CD14-positive monocyte (primary cell): ENCODE data around the gene HS3ST6. TPM values are rescaled to one million over a fixed set of nuclear protein-coding genes. Genes with fewer than 3 reads are reported as not detected.

Experiments used
- DNase-seq, 3 donors: peaks; one replicate each; pipeline ENCODE4 v3.0.0-alpha.2; 2011 to 2022
- H2AFZ ChIP-seq: 2 replicates; pipeline ENCODE4 v1.6.0; 2012; ENCODE audit warnings: mild to moderate bottlenecking, low read depth, low read length, inconsistent platforms; ENCODE audit not compliant: insufficient read depth, poor library complexity, severe bottlenecking
- H3K27ac ChIP-seq, 2 donors: 1 replicate in 1 of 2; 2 replicates in 1 of 2; pipeline ENCODE4 v1.5.1; 2012 to 2013; ENCODE audit warnings: low read length in 2 of 2, control low read depth in 1 of 2, inconsistent platforms in 1 of 2, low read depth in 1 of 2, mild to moderate bottlenecking in 1 of 2
- H3K27me3 ChIP-seq, 2 donors: one replicate each; pipeline versions ENCODE4 v1.6.0 to v1.6.1; 2011 to 2013; ENCODE audit warnings: low read length in 2 of 2; ENCODE audit not compliant: control insufficient read depth in 2 of 2, insufficient read depth in 2 of 2
- H3K36me3 ChIP-seq, 2 donors: replicated peaks in 1 of 2; 1 replicate in 1 of 2; 2 replicates in 1 of 2; pipeline versions ENCODE4 v1.5.1 to v1.6.1; 2012 to 2013; ENCODE audit warnings: low read length in 2 of 2, control low read depth in 1 of 2, inconsistent platforms in 1 of 2, mild to moderate bottlenecking in 1 of 2; ENCODE audit not compliant: insufficient read depth in 2 of 2, control insufficient read depth in 1 of 2
- H3K4me1 ChIP-seq, 2 donors: 1 replicate in 1 of 2; 2 replicates in 1 of 2; pipeline versions ENCODE4 v1.5.1 to v1.6.1; 2012 to 2013; ENCODE audit warnings: low read length in 2 of 2, control low read depth in 1 of 2, inconsistent platforms in 1 of 2, mild to moderate bottlenecking in 1 of 2, moderate library complexity in 1 of 2; ENCODE audit not compliant: insufficient read depth in 2 of 2, control insufficient read depth in 1 of 2
- H3K4me2 ChIP-seq: replicated peaks from 2 replicates; pipeline ENCODE3; 2012; ENCODE audit warnings: low read length, moderate library complexity, mild to moderate bottlenecking; ENCODE audit not compliant: poor library complexity, severe bottlenecking; ENCODE audit errors: extremely low read depth
- H3K4me3 ChIP-seq, 3 experiments: fragments of 200-600 bp in 1 of 3; sonication (generic) in 1 of 3; replicated peaks in 1 of 3; 1 replicate in 2 of 3; 2 replicates in 1 of 3; pipeline ENCODE4 v1.5.1; 2011 to 2013; ENCODE audit warnings: low read length in 3 of 3, mild to moderate bottlenecking in 3 of 3, control low read depth in 2 of 3, low read depth in 2 of 3, inconsistent platforms in 1 of 3, moderate library complexity in 1 of 3
- H3K79me2 ChIP-seq: 2 replicates; pipeline ENCODE4 v1.6.0; 2012; ENCODE audit warnings: mild to moderate bottlenecking, control low read depth, inconsistent platforms, low read length, moderate library complexity; ENCODE audit not compliant: insufficient read depth
- H3K9ac ChIP-seq: 2 replicates; pipeline ENCODE4 v1.6.0; 2017; ENCODE audit warnings: low read length, mild to moderate bottlenecking; ENCODE audit not compliant: insufficient read depth, poor library complexity, severe bottlenecking
- H3K9me3 ChIP-seq, 2 donors: replicated peaks in 1 of 2; 1 replicate in 1 of 2; 2 replicates in 1 of 2; pipeline versions ENCODE4 v1.5.1 to v1.6.1; 2012 to 2013; ENCODE audit warnings: low read length in 2 of 2, control low read depth in 1 of 2; ENCODE audit not compliant: control insufficient read depth in 1 of 2, insufficient read depth in 1 of 2
- H4K20me1 ChIP-seq: 2 replicates; pipeline ENCODE4 v1.6.0; 2012; ENCODE audit warnings: mild to moderate bottlenecking, low read length, control low read depth, moderate library complexity; ENCODE audit not compliant: insufficient read depth
- H3K27ac Mint-ChIP-seq, 7 donors: one replicate each; pipeline ENCODE4 v1.8.0; 2020; ENCODE audit warnings: mild to moderate bottlenecking in 7 of 7, mixed read lengths in 7 of 7, moderate library complexity in 6 of 7, inconsistent platforms in 2 of 7
- H3K27me3 Mint-ChIP-seq, 3 donors: one replicate each; pipeline ENCODE4 v1.8.0; 2021 to 2022; ENCODE audit warnings: low read depth in 3 of 3, mild to moderate bottlenecking in 3 of 3, mixed read lengths in 3 of 3, moderate library complexity in 3 of 3, inconsistent platforms in 1 of 3
- H3K36me3 Mint-ChIP-seq, 2 donors: one replicate each; pipeline ENCODE4 v1.8.0; 2020; ENCODE audit warnings: mixed read lengths in 2 of 2, inconsistent platforms in 1 of 2, mild to moderate bottlenecking in 1 of 2
- H3K4me1 Mint-ChIP-seq: one replicate; pipeline ENCODE4 v1.8.0; 2020; ENCODE audit warnings: mild to moderate bottlenecking, mixed read lengths
- H3K4me3 Mint-ChIP-seq, 2 donors: one replicate each; pipeline ENCODE4 v1.8.0; 2020; ENCODE audit warnings: mild to moderate bottlenecking in 2 of 2, mixed read lengths in 2 of 2, moderate library complexity in 1 of 2
- H3K9me3 Mint-ChIP-seq, 7 donors: one replicate each; pipeline ENCODE4 v1.8.0; 2020 to 2022; ENCODE audit warnings: mixed read lengths in 7 of 7, mild to moderate bottlenecking in 6 of 7, moderate library complexity in 6 of 7, inconsistent platforms in 2 of 7
- CTCF ChIP-seq: fragments of 200-600 bp; IDR thresholded peaks from one replicate; pipeline ENCODE4 v1.8.0; 2022; ENCODE audit warnings: antibody characterized with exemption, mild to moderate bottlenecking
- WGBS: methylation state at CpG from one replicate; pipeline ENCODE4 v1.1.5; 2013; ENCODE audit warnings: missing lambda C conversion rate; ENCODE audit not compliant: insufficient coverage; 5-methylcytosine and 5-hydroxymethylcytosine counted together
- intact Hi-C, 2 donors: fragments of 100-400 bp; cut with micrococcal nuclease; formaldehyde crosslinking; loops; one replicate each; pipeline versions ENCODE4 v1.15.0 to v1.15.1; 2023
- polyA plus RNA-seq, 3 donors: library from polyadenylated mRNA; depleted of rRNA in 1 of 3; unstranded in 2 of 3; stranded (reverse) in 1 of 3; fragments of 300-500 nt in 2 of 3; fragments of >200 nt in 1 of 3; fragmentation: Illumina TruSeq in 2 of 3; gene quantifications; 1 replicate in 2 of 3; 2 replicates in 1 of 3; pipeline ENCODE4 v1.2.3, GENCODE V29; 2012 to 2021

HS3ST6 gene
- polyA plus RNA-seq, 3 donors = not detected

- H3K9me3 Mint-ChIP-seq = no peaks in the 10 kb centered on the region
- Histone ChIP-seq H4K20me1 (no peaks in the 10 kb centered on the region), H3K79me2 (no peaks in the 10 kb centered on the region), H3K4me1 (no peaks in the 10 kb centered on the region), H3K36me3 (no peaks in the 10 kb centered on the region), H3K4me2 (no peak overlapping the region), H3K9ac (no peak overlapping the region), H3K27me3 (peaks cover 0 to 19% of the 10 kb centered on the region in 2 donors), H3K4me3 (no peak overlapping the region), H2AFZ (no peak overlapping the region), H3K9me3 (no peaks in the 10 kb centered on the region), H3K27ac (no peak overlapping the region)
- H3K27ac Mint-ChIP-seq = no peak overlapping the region
- no peak for TF ChIP-seq CTCF
- no peak for DNase-seq
- intact Hi-C loops = no loop called here
- no peaks in the 10 kb centered on the region for H3K36me3 Mint-ChIP-seq
- peaks cover 11 to 36% (median 34%) of the 10 kb centered on the region in 3 donors for H3K27me3 Mint-ChIP-seq
- no peak overlapping the region for H3K4me3 Mint-ChIP-seq
- no CpG with 5 or more reads among the region's 2 CpGs for WGBS
- no peaks in the 10 kb centered on the region for H3K4me1 Mint-ChIP-seq
Observed at GRCh38 chr16:1879477-1879876, 38.7 kb downstream of the HS3ST6 start.

DNA sequence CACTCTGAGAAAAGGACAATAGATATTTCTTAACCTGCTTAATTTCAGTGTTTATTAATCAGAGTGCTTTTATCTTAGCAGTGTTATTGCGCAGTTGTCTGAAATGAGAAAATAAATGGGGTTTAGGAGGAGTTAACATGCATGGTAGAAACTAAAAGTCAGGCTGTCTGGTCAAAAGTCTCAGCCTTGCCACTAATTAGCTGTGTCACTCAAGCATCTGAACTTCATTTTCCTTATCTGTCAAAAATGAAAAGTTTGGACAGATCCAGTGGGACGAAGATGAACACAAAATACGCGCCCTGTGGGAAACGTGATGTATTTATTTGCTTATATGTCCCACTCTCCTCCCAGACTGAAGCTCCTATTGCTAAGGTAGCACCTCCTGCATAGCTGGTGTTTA lies 40.0 kb downstream of the HS3ST6 start:
- H3K27ac Mint-ChIP-seq = no peak overlapping the region
- H4K20me1 ChIP-seq = no peaks in the 10 kb centered on the region
- no peak overlapping the region for H3K4me3 ChIP-seq
- 100% methylated on average over 1 of the region's 5 CpGs for WGBS
- intact Hi-C loops = no loop called here
- H2AFZ ChIP-seq = no peak overlapping the region
- no peak for TF ChIP-seq CTCF
- H3K4me2 ChIP-seq = no peak overlapping the region
- no peaks in the 10 kb centered on the region for H3K36me3 Mint-ChIP-seq
- no peaks in the 10 kb centered on the region for H3K4me1 Mint-ChIP-seq
- no peaks in the 10 kb centered on the region for H3K79me2 ChIP-seq
- H3K9me3 Mint-ChIP-seq = no peaks in the 10 kb centered on the region
- H3K4me3 Mint-ChIP-seq = peak overlapping the region in 1 of 2 donors; percentile 21
- peaks cover 21 to 46% (median 45%) of the 10 kb centered on the region in 3 donors for H3K27me3 Mint-ChIP-seq
- H3K36me3 ChIP-seq = no peaks in the 10 kb centered on the region
- H3K27me3 ChIP-seq = peaks cover 1 to 24% of the 10 kb centered on the region in 2 donors
- H3K9ac ChIP-seq = no peak overlapping the region
- H3K27ac ChIP-seq = no peak overlapping the region
- no peak for DNase-seq
- no peaks in the 10 kb centered on the region for H3K9me3 ChIP-seq
- H3K4me1 ChIP-seq = no peaks in the 10 kb centered on the region
